Measurements from ENCODE around the gene PDE4B. TPM values are rescaled to one million over a fixed set of nuclear protein-coding genes. Genes with fewer than 3 reads are reported as not detected.
"Not testable (repeated sequence)": the region's sequence is repeated elsewhere in the genome, so short reads cannot be mapped to it uniquely, and the experiment has no call there.

The PDE4B gene
- total RNA-seq, 1 donor from 2014 or later: 1.2 TPM

DNA sequence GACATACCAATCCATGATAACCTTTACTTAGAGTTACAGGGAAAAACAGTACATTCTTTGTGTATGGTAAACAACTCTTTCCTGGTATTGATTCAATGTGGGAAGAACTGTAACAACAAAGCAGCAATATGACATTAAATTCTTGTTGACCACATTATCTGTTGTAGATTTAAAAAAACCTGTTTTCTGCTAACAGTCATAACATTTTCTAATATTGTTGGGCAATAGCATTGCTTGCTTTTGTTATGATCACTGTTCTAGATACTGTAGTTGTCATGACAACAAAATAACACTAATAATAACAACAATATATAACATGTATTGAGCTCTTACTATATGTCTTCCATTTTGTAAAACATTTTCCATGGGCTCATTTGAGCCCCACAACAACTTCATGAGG is 54.2 kb downstream of the PDE4B start:
- Histone ChIP-seq H3K36me3 (no peaks in the 10 kb centered on the region), H3F3A (ENCODE audit: low read depth) (no peaks in the 10 kb centered on the region), H3K9ac (no peak overlapping the region), H3K4me3 (no peak overlapping the region), H3K4me2 (no peak overlapping the region), H3K27me3 (no peaks in the 10 kb centered on the region), H3K4me1 (no peaks in the 10 kb centered on the region), H4K20me1 (ENCODE audit: low read depth) (no peaks in the 10 kb centered on the region), H3K9me3 (ENCODE audit: low read depth) (no peaks in the 10 kb centered on the region), H3K27ac (no peak overlapping the region), H2AFZ (replicated peaks) (no peak overlapping the region), H3K79me2 (ENCODE audit: low read depth) (no peaks in the 10 kb centered on the region)
- Mint-ChIP-seq H3K27ac (no peak overlapping the region), H3K36me3 (no peaks in the 10 kb centered on the region), H3K4me3 (no peak overlapping the region), H3K4me1 (no peaks in the 10 kb centered on the region), H3K9me3 (peaks cover 12% of the 10 kb centered on the region), H3K27me3 (ENCODE audit: insufficient read depth, low read depth) (peaks cover 8% of the 10 kb centered on the region)
- TF ChIP-seq EZH2 (IDR thresholded peaks at IDR 0.05) (no peak), EZH2phosphoT487 (IDR thresholded peaks at IDR 0.05) (no peak)
- TF ChIP-seq, protein P1, sequence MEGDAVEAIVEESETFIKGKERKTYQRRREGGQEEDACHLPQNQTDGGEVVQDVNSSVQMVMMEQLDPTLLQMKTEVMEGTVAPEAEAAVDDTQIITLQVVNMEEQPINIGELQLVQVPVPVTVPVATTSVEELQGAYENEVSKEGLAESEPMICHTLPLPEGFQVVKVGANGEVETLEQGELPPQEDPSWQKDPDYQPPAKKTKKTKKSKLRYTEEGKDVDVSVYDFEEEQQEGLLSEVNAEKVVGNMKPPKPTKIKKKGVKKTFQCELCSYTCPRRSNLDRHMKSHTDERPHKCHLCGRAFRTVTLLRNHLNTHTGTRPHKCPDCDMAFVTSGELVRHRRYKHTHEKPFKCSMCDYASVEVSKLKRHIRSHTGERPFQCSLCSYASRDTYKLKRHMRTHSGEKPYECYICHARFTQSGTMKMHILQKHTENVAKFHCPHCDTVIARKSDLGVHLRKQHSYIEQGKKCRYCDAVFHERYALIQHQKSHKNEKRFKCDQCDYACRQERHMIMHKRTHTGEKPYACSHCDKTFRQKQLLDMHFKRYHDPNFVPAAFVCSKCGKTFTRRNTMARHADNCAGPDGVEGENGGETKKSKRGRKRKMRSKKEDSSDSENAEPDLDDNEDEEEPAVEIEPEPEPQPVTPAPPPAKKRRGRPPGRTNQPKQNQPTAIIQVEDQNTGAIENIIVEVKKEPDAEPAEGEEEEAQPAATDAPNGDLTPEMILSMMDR (IDR thresholded peaks at IDR 0.05): no peak
- no peak for DNase-seq (ENCODE audit: low spot score)

DNA sequence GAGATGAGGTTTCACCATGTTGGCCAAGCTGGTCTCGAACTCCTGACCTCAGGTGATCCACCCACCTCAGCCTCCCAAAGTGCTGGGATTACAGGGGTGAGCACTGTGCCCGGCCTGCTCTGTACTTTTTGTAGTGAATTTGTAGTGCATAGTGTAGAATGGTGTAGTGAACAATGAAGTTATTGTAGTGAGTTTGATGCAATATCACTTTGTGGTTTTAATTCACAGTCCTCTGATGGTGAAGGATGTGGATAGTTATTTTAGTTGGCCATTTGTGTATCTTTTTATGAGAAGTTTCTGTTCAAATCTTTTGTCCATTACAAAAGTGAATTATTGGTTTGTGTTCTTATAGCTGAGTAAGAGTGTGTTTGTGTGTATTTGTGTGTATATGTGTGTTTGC is 57.6 kb downstream of the PDE4B start:
- Histone ChIP-seq H3F3A (ENCODE audit: low read depth) (no peaks in the 10 kb centered on the region), H3K4me1 (no peaks in the 10 kb centered on the region), H2AFZ (replicated peaks) (no peak overlapping the region), H3K79me2 (ENCODE audit: low read depth) (no peaks in the 10 kb centered on the region), H3K9me3 (ENCODE audit: low read depth) (no peaks in the 10 kb centered on the region), H3K27ac (no peak overlapping the region), H3K9ac (no peak overlapping the region), H3K36me3 (no peaks in the 10 kb centered on the region), H3K4me3 (no peak overlapping the region), H3K27me3 (no peaks in the 10 kb centered on the region), H3K4me2 (no peak overlapping the region), H4K20me1 (ENCODE audit: low read depth) (no peaks in the 10 kb centered on the region)
- no peaks in the 10 kb centered on the region for H3K4me1 Mint-ChIP-seq
- TF ChIP-seq EZH2 (IDR thresholded peaks at IDR 0.05) (no peak), EZH2phosphoT487 (IDR thresholded peaks at IDR 0.05) (no peak)
- TF ChIP-seq, protein P1 (IDR thresholded peaks at IDR 0.05): no peak
- no peaks in the 10 kb centered on the region for H3K36me3 Mint-ChIP-seq
- no peak overlapping the region for H3K4me3 Mint-ChIP-seq
- peaks cover 8% of the 10 kb centered on the region for H3K27me3 Mint-ChIP-seq (ENCODE audit: insufficient read depth, low read depth)
- no peak for DNase-seq (ENCODE audit: low spot score)
- no peak overlapping the region for H3K27ac Mint-ChIP-seq
- H3K9me3 Mint-ChIP-seq: peaks cover 12% of the 10 kb centered on the region

DNA sequence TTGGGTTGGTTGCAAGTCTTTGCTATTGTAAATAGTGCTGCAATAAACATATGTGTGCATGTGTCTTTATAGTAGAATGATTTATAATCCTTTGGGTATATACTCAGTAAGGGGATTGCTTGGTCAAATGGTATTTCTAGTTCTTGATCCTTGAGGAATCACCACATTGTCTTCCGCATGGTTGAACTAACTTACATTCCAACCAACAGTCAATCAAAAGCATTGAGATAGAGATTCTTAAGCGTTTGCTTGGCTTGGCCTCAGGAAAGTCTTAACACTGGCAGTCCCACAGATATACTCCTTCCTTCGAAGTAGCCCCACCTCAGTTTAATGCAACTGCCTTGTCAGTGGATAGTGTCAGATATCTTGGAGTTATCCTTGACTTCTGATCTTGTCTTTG is 63.9 kb downstream of the PDE4B start:
- not testable (repeated sequence) for H3F3A ChIP-seq (ENCODE audit: low read depth); H3K4me1 ChIP-seq; H3K4me3 Mint-ChIP-seq; H4K20me1 ChIP-seq (ENCODE audit: low read depth); H3K9ac ChIP-seq; H3K27me3 Mint-ChIP-seq (ENCODE audit: insufficient read depth, low read depth); H3K27ac ChIP-seq; H3K4me3 ChIP-seq; H3K27ac Mint-ChIP-seq; H3K36me3 Mint-ChIP-seq; H3K36me3 ChIP-seq; H3K9me3 ChIP-seq (ENCODE audit: low read depth); H3K4me2 ChIP-seq; H2AFZ ChIP-seq (replicated peaks); H3K9me3 Mint-ChIP-seq; H3K79me2 ChIP-seq (ENCODE audit: low read depth); H3K27me3 ChIP-seq; H3K4me1 Mint-ChIP-seq
- DNase-seq (ENCODE audit: low spot score): peak; percentile 56

DNA sequence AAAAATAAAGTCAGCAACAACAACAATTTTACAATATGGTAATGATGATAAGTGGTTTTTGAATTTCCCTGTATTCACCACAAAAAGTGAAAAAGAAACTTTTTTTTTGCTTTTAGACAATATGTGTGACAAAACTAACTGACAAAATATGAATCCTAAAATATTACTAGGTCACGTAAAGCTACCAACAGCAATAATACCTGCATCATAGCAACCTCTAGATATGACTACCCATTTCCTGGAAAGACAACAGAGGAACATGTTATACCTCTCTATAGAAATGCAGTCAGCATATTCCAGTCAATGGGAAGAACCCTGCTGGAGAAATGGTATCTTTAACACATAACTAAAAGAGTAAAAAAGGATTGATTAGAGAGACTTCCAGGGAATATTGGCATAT is 73.7 kb downstream of the PDE4B start:
- Histone ChIP-seq H3K9me3 (ENCODE audit: low read depth) (no peaks in the 10 kb centered on the region), H3K27ac (no peak overlapping the region), H4K20me1 (ENCODE audit: low read depth) (no peaks in the 10 kb centered on the region), H3K27me3 (peaks cover 3% of the 10 kb centered on the region), H3F3A (ENCODE audit: low read depth) (no peaks in the 10 kb centered on the region), H3K9ac (no peak overlapping the region), H3K4me1 (no peaks in the 10 kb centered on the region), H3K4me3 (no peak overlapping the region), H3K36me3 (no peaks in the 10 kb centered on the region), H2AFZ (replicated peaks) (no peak overlapping the region), H3K4me2 (no peak overlapping the region), H3K79me2 (ENCODE audit: low read depth) (no peaks in the 10 kb centered on the region)
- DNase-seq (ENCODE audit: low spot score): no peak
- Mint-ChIP-seq H3K36me3 (no peaks in the 10 kb centered on the region), H3K9me3 (peaks cover 9% of the 10 kb centered on the region), H3K27ac (no peak overlapping the region), H3K4me1 (no peaks in the 10 kb centered on the region), H3K27me3 (ENCODE audit: insufficient read depth, low read depth) (no peaks in the 10 kb centered on the region), H3K4me3 (no peak overlapping the region)
- TF ChIP-seq EZH2phosphoT487 (IDR thresholded peaks at IDR 0.05) (no peak), EZH2 (IDR thresholded peaks at IDR 0.05) (no peak)
- TF ChIP-seq, protein P1 (IDR thresholded peaks at IDR 0.05): no peak
